ENCODE data around the gene LRCH1. TPM values are rescaled to one million over a fixed set of nuclear protein-coding genes. Genes with fewer than 3 reads are reported as not detected.

LRCH1 gene
- total and polyA plus RNA-seq, 2 of the 4 experiments (the other 2 are of a cell fraction) = 7.0 to 8.8 TPM

DNA sequence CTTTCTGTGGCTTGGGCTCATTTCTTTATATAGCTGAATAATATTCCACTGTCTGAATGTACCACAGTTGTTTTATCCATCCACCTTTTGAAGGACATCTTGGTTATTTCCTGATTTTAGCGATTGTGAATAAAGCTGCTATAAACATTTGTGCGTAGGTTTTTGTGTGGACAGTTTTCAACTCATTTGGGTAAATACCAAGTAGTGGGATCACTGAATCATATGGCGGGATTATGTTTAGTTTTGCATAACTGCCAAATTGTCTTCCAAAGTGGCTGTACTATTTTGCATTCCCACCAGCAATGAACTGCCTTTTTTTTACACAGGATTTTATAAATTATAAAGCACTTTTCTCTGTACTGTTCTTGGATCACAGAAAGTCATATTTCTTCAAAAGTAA is 13.7 kb upstream of the LRCH1 start:
- no peak overlapping the region for H3K23ac ChIP-seq (ENCODE audit: low read depth, low read length)
- H3K36me3 ChIP-seq (ENCODE audit: control insufficient read depth, insufficient read depth, low read length) = no peaks in the 10 kb centered on the region
- H3K4me2 ChIP-seq (ENCODE audit: low read depth, low read length) = no peak overlapping the region
- H4K8ac ChIP-seq (ENCODE audit: low read depth in 2 of 2, low read length in 2 of 2) = no peak overlapping the region
- no peaks in the 10 kb centered on the region for H3K9me1 ChIP-seq (ENCODE audit: insufficient read depth, low read length)
- ChIA-PET CTCF (interaction anchor here (0.7 kb wide), 1 partner anchor 47 kb away, joined by 3 read pairs; no protein-coding TSS in a partner anchor), POLR2A (ENCODE audit: unreplicated experiment) (interaction anchor here (0.6 kb wide), 1 partner anchor 152 kb away, joined by 6 read pairs; no protein-coding TSS in a partner anchor)
- H3K4me3 ChIP-seq (ENCODE audit: insufficient read depth, low read depth, low read length) = no peak overlapping the region
- H3K18ac ChIP-seq (ENCODE audit: low read depth, low read length) = no peak overlapping the region
- dilution Hi-C loops (cut with HindIII; ENCODE audit: low sequenced_read_pairs, unreplicated experiment) = no loop called here
- H3K14ac ChIP-seq (replicated peaks; ENCODE audit: low read depth, low read length) = no peak overlapping the region
- no peak overlapping the region for H4K91ac ChIP-seq (ENCODE audit: insufficient read depth, low read depth, low read length)
- H2BK15ac ChIP-seq (ENCODE audit: low read depth, low read length) = no peak overlapping the region
- H3K4ac ChIP-seq (ENCODE audit: low read depth, low read length) = no peak overlapping the region
- ATAC-seq (ENCODE audit: low read depth) = no peak
- no peak overlapping the region for H2BK5ac ChIP-seq (ENCODE audit: low read depth, low read length, poor library complexity, severe bottlenecking)
- H2BK120ac ChIP-seq (ENCODE audit: low read depth, low read length) = no peak overlapping the region
- no peak overlapping the region for H4K5ac ChIP-seq (ENCODE audit: low read depth, low read length)
- H3K9ac ChIP-seq (ENCODE audit: low read depth, low read length) = no peak overlapping the region
- no peak overlapping the region for H2AFZ ChIP-seq (replicated peaks; ENCODE audit: low read length, poor library complexity)
- 100% methylated on average over 1 of the region's 3 CpGs; no CpG with 5 or more reads in 1 of the 2 experiments for WGBS, 2 experiments (ENCODE audit: extremely low coverage in 2 of 2, insufficient read length in 1 of 2)
- no peaks in the 10 kb centered on the region for H3K79me1 ChIP-seq (ENCODE audit: low read depth in 1 of 2, low read length in 2 of 2)
- DNase-seq = no peak
- in situ Hi-C loops (cut with MboI; ENCODE audit: low sequenced_read_pairs) = no loop called here
- intact Hi-C loops (cut with micrococcal nuclease) = no loop called here
- BruUV-seq (replicated peaks) = no TSS peak
- H2AK9ac ChIP-seq (replicated peaks; ENCODE audit: low read depth, low read length, poor library complexity) = no peak overlapping the region
- no peaks in the 10 kb centered on the region for H4K20me1 ChIP-seq (ENCODE audit: insufficient read depth, low read length)
- no peaks in the 10 kb centered on the region for H3K27me3 ChIP-seq (ENCODE audit: control insufficient read depth, insufficient read depth, low read length)
- no peaks in the 10 kb centered on the region for H3K4me1 ChIP-seq (ENCODE audit: control insufficient read depth, insufficient read depth, low read length)
- no peak overlapping the region for H2BK20ac ChIP-seq (ENCODE audit: low read depth, low read length)
- no peak overlapping the region for H3K56ac ChIP-seq (ENCODE audit: extremely low read depth, insufficient read depth, low read length)
- no peaks in the 10 kb centered on the region for H3K9me3 ChIP-seq (ENCODE audit: control insufficient read depth, insufficient read depth, low read length)
- no peak for TF ChIP-seq NFE2L2 (IDR thresholded peaks at IDR 0.05; ENCODE audit: low read depth, low read length)
- TF ChIP-seq, protein P1, sequence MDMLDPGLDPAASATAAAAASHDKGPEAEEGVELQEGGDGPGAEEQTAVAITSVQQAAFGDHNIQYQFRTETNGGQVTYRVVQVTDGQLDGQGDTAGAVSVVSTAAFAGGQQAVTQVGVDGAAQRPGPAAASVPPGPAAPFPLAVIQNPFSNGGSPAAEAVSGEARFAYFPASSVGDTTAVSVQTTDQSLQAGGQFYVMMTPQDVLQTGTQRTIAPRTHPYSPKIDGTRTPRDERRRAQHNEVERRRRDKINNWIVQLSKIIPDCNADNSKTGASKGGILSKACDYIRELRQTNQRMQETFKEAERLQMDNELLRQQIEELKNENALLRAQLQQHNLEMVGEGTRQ (IDR thresholded peaks at IDR 0.05; ENCODE audit: low read depth, low read length) = no peak
- no peak for TF ChIP-seq CHD1 (IDR thresholded peaks at IDR 0.05; ENCODE audit: low read depth, low read length)
- no peak for TF ChIP-seq RCOR1 (IDR thresholded peaks at IDR 0.05; ENCODE audit: insufficient replicate concordance, low read length)
- TF ChIP-seq MAZ (IDR thresholded peaks at IDR 0.05; ENCODE audit: borderline replicate concordance, low read depth, low read length) = no peak
- TF ChIP-seq, protein P2, sequence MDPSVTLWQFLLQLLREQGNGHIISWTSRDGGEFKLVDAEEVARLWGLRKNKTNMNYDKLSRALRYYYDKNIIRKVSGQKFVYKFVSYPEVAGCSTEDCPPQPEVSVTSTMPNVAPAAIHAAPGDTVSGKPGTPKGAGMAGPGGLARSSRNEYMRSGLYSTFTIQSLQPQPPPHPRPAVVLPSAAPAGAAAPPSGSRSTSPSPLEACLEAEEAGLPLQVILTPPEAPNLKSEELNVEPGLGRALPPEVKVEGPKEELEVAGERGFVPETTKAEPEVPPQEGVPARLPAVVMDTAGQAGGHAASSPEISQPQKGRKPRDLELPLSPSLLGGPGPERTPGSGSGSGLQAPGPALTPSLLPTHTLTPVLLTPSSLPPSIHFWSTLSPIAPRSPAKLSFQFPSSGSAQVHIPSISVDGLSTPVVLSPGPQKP (IDR thresholded peaks at IDR 0.05; ENCODE audit: borderline replicate concordance, low read depth, low read length) = no peak
- no peak for TF ChIP-seq BHLHE40 (IDR thresholded peaks at IDR 0.05; ENCODE audit: low read depth, low read length)
- TF ChIP-seq CEBPB (IDR thresholded peaks at IDR 0.05; ENCODE audit: low read depth, low read length) = no peak
- TF ChIP-seq MAFK (IDR thresholded peaks at IDR 0.05; ENCODE audit: low read depth, low read length) = no peak
- TF ChIP-seq, protein P3, sequence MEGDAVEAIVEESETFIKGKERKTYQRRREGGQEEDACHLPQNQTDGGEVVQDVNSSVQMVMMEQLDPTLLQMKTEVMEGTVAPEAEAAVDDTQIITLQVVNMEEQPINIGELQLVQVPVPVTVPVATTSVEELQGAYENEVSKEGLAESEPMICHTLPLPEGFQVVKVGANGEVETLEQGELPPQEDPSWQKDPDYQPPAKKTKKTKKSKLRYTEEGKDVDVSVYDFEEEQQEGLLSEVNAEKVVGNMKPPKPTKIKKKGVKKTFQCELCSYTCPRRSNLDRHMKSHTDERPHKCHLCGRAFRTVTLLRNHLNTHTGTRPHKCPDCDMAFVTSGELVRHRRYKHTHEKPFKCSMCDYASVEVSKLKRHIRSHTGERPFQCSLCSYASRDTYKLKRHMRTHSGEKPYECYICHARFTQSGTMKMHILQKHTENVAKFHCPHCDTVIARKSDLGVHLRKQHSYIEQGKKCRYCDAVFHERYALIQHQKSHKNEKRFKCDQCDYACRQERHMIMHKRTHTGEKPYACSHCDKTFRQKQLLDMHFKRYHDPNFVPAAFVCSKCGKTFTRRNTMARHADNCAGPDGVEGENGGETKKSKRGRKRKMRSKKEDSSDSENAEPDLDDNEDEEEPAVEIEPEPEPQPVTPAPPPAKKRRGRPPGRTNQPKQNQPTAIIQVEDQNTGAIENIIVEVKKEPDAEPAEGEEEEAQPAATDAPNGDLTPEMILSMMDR (conservative IDR thresholded peaks at IDR 0.05; ENCODE audit: low read depth, low read length) = no peak
- TF ChIP-seq POLR2A (IDR thresholded peaks at IDR 0.05; ENCODE audit: low read depth, low read length) = no peak
- TF ChIP-seq RFX5 (IDR thresholded peaks at IDR 0.05; ENCODE audit: low read depth, low read length) = no peak
- TF ChIP-seq FOS (IDR thresholded peaks at IDR 0.05; ENCODE audit: low read depth, low read length) = no peak
- TF ChIP-seq MXI1 (IDR thresholded peaks at IDR 0.05; ENCODE audit: borderline replicate concordance, low read depth, low read length) = no peak
- H3K27ac ChIP-seq (ENCODE audit: insufficient read depth, low read length) = no peak overlapping the region
- H2AK5ac ChIP-seq (ENCODE audit: low read depth, low read length) = no peak overlapping the region
